H1 (cell line): Measurements from ENCODE around the gene CKLF. TPM values are rescaled to one million over a fixed set of nuclear protein-coding genes. Genes with fewer than 3 reads are reported as not detected.

Source experiments
- CTCF ChIA-PET: fragments of 300-600 bp; sonication (Branson Sonifier 250); formaldehyde crosslinking; loops from one replicate; lab custom pipeline; 2021; ENCODE audit not compliant: partially characterized antibody; lab: Charles Lee
- POLR2A ChIA-PET: fragments of 300-600 bp; sonication (Branson Sonifier 250); formaldehyde crosslinking; loops from one replicate; lab custom pipeline; 2021; ENCODE audit warnings: inconsistent platforms; ENCODE audit not compliant: partially characterized antibody; lab: Charles Lee
- DNase-seq, 2 experiments: peaks; one replicate each; pipeline versions ENCODE4 v3.0.0 to v3.0.0-alpha.2; 2010 to 2022; ENCODE audit warnings: low spot score in 2 of 2, low read depth in 1 of 2, mixed read lengths in 1 of 2
- FAIRE-seq: peaks from 2 replicates; lab custom pipeline; 2011; peaks lifted over from hg19 to GRCh38; lab: Jason Lieb, UNC
- H2AFZ ChIP-seq: 2 replicates; pipeline ENCODE4 v1.8.1; 2012; ENCODE audit warnings: low read length, inconsistent platforms
- H2AK5ac ChIP-seq: 2 replicates; pipeline ENCODE4 v1.6.1; 2013; ENCODE audit warnings: low read depth, low read length
- H2BK120ac ChIP-seq: replicated peaks from 2 replicates; pipeline ENCODE3; 2013; ENCODE audit warnings: low read depth, low read length, inconsistent platforms
- H2BK12ac ChIP-seq: 2 replicates; pipeline ENCODE4 v1.6.1; 2013; ENCODE audit warnings: low read depth, low read length
- H2BK15ac ChIP-seq: 2 replicates; pipeline ENCODE4 v1.6.1; 2013; ENCODE audit warnings: low read length
- H2BK20ac ChIP-seq: 2 replicates; pipeline ENCODE4 v1.6.1; 2013; ENCODE audit warnings: low read length
- H2BK5ac ChIP-seq: 2 replicates; pipeline ENCODE4 v1.6.1; 2013; ENCODE audit warnings: low read depth, low read length
- H3K14ac ChIP-seq: 2 replicates; pipeline ENCODE4 v1.6.1; 2013; ENCODE audit warnings: inconsistent platforms; ENCODE audit not compliant: insufficient read length
- H3K18ac ChIP-seq: 2 replicates; pipeline ENCODE4 v1.6.1; 2013; ENCODE audit warnings: low read length; ENCODE audit errors: extremely low read depth
- H3K23ac ChIP-seq: 2 replicates; pipeline ENCODE4 v1.6.1; 2013; ENCODE audit warnings: inconsistent platforms; ENCODE audit not compliant: insufficient read length
- H3K23me2 ChIP-seq: 2 replicates; pipeline ENCODE4 v1.6.1; 2013; ENCODE audit warnings: low read depth, low read length
- H3K27ac ChIP-seq: 2 replicates; pipeline ENCODE4 v1.6.1; 2011; ENCODE audit warnings: low read depth, low read length, inconsistent platforms
- H3K27me3 ChIP-seq, 4 experiments: replicated peaks in 1 of 4; 1 replicate in 1 of 4; 2 replicates in 3 of 4; pipeline versions ENCODE4 v1.6.1 to v1.8.1; 2011 to 2013; ENCODE audit warnings: low read length in 3 of 4, mild to moderate bottlenecking in 3 of 4, inconsistent platforms in 2 of 4, mixed read lengths in 2 of 4, moderate library complexity in 1 of 4; ENCODE audit not compliant: control insufficient read depth in 3 of 4, insufficient read depth in 3 of 4; ENCODE audit errors: extremely low read depth in 1 of 4
- H3K36me3 ChIP-seq, 4 experiments: 2 replicates each; pipeline versions ENCODE4 v1.6.1 to v1.8.1; 2011 to 2013; ENCODE audit warnings: mild to moderate bottlenecking in 4 of 4, low read length in 3 of 4, moderate library complexity in 2 of 4, control low read depth in 1 of 4, inconsistent platforms in 1 of 4; ENCODE audit not compliant: insufficient read depth in 4 of 4, control insufficient read depth in 2 of 4
- H3K4ac ChIP-seq: replicated peaks from 2 replicates; pipeline ENCODE3; 2013; ENCODE audit warnings: low read length, low read depth, mixed read lengths, inconsistent platforms; ENCODE audit not compliant: insufficient read length
- H3K4me1 ChIP-seq, 4 experiments: replicated peaks in 1 of 4; 1 replicate in 1 of 4; 2 replicates in 3 of 4; pipeline versions ENCODE4 v1.6.1 to v1.8.1; 2011 to 2013; ENCODE audit warnings: low read length in 3 of 4, inconsistent platforms in 2 of 4, mixed read lengths in 1 of 4; ENCODE audit not compliant: insufficient read depth in 4 of 4, control insufficient read depth in 3 of 4
- H3K4me2 ChIP-seq, 2 experiments: 2 replicates each; pipeline versions ENCODE4 v1.6.1 to v1.8.1; 2011 to 2013; ENCODE audit warnings: low read depth in 2 of 2, low read length in 2 of 2, control low read depth in 1 of 2, inconsistent platforms in 1 of 2, mild to moderate bottlenecking in 1 of 2; ENCODE audit not compliant: insufficient read depth in 1 of 2
- H3K4me3 ChIP-seq, 4 experiments: fragments of 200-600, 300-600 bp in 1 of 4; sonication (generic), shearing (Covaris generic), sonication (Bioruptor Twin) in 1 of 4; 2 replicates each; pipeline versions ENCODE4 v1.5.1 to v1.8.1; 2011 to 2016; ENCODE audit warnings: low read length in 4 of 4, low read depth in 3 of 4, control low read depth in 2 of 4, inconsistent platforms in 2 of 4, mild to moderate bottlenecking in 2 of 4, mixed read lengths in 1 of 4, moderate library complexity in 1 of 4; ENCODE audit not compliant: insufficient read depth in 2 of 4; ENCODE audit errors: extremely low read depth in 1 of 4
- H3K56ac ChIP-seq: replicated peaks from 2 replicates; pipeline ENCODE3; 2013; ENCODE audit warnings: low read depth, mild to moderate bottlenecking, mixed read lengths, low read length, inconsistent platforms; ENCODE audit not compliant: insufficient read length
- H3K79me1 ChIP-seq: 2 replicates; pipeline ENCODE4 v1.6.1; 2013; ENCODE audit warnings: low read depth, low read length, control low read depth
- H3K79me2 ChIP-seq, 2 experiments: 2 replicates each; pipeline versions ENCODE4 v1.6.1 to v1.8.1; 2012 to 2013; ENCODE audit warnings: low read length in 2 of 2, mild to moderate bottlenecking in 2 of 2, inconsistent platforms in 1 of 2; ENCODE audit not compliant: insufficient read depth in 2 of 2, control insufficient read depth in 1 of 2
- H3K9ac ChIP-seq, 4 experiments: replicated peaks in 1 of 4; 1 replicate in 1 of 4; 2 replicates in 3 of 4; pipeline versions ENCODE4 v1.6.1 to v1.8.1; 2011 to 2013; ENCODE audit warnings: low read depth in 3 of 4, low read length in 3 of 4, control low read depth in 2 of 4, mild to moderate bottlenecking in 2 of 4, moderate library complexity in 2 of 4, inconsistent platforms in 1 of 4; ENCODE audit errors: extremely low read depth in 1 of 4
- H3K9me3 ChIP-seq, 2 experiments: 2 replicates each; pipeline versions ENCODE4 v1.6.1 to v1.8.1; 2012 to 2013; ENCODE audit warnings: mild to moderate bottlenecking in 2 of 2, moderate library complexity in 2 of 2, control low read depth in 1 of 2, inconsistent platforms in 1 of 2, low read depth in 1 of 2, low read length in 1 of 2, mixed read lengths in 1 of 2; ENCODE audit not compliant: insufficient read depth in 2 of 2
- H4K20me1 ChIP-seq, 2 experiments: replicated peaks in 1 of 2; 2 replicates each; pipeline versions ENCODE3 to v1.8.1; 2011 to 2013; ENCODE audit warnings: inconsistent platforms in 2 of 2, low read length in 2 of 2, mild to moderate bottlenecking in 1 of 2; ENCODE audit not compliant: insufficient read depth in 2 of 2, control insufficient read depth in 1 of 2
- H4K5ac ChIP-seq: 2 replicates; pipeline ENCODE4 v1.6.1; 2013; ENCODE audit warnings: low read length, low read depth, mixed read lengths, inconsistent platforms; ENCODE audit not compliant: insufficient read length
- H4K8ac ChIP-seq: 2 replicates; pipeline ENCODE4 v1.8.0; 2013; ENCODE audit warnings: mild to moderate bottlenecking, moderate library complexity, low read length, inconsistent platforms; ENCODE audit not compliant: insufficient read depth; ENCODE audit errors: extremely low read depth
- H4K91ac ChIP-seq: replicated peaks from 2 replicates; pipeline ENCODE3; 2013; ENCODE audit warnings: low read length, mixed read lengths, inconsistent platforms; ENCODE audit not compliant: insufficient read length
- MAFK ChIP-seq: IDR thresholded peaks from 2 replicates; pipeline ENCODE4 v1.6.1; 2012; ENCODE audit warnings: low read depth, mild to moderate bottlenecking, improper control_type of control experiment, low read length
- RAD21 ChIP-seq, 2 experiments: IDR thresholded peaks in 1 of 2; conservative IDR thresholded peaks in 1 of 2; 2 replicates each; pipeline ENCODE4 v1.6.1; 2011; ENCODE audit warnings: low read depth in 2 of 2, low read length in 2 of 2, improper control_type of control experiment in 1 of 2, inconsistent platforms in 1 of 2, mild to moderate bottlenecking in 1 of 2, moderate library complexity in 1 of 2
- RNF2 ChIP-seq: fragments of 200-900, 300-1000 bp; sonication (generic); IDR thresholded peaks from 2 replicates; pipeline ENCODE4 v1.7.1; 2016; ENCODE audit warnings: borderline replicate concordance, low read depth, mild to moderate bottlenecking, antibody characterized with exemption, low read length; ENCODE audit not compliant: poor library complexity, severe bottlenecking; ENCODE audit errors: missing control alignments
- TAF7 ChIP-seq: optimal IDR thresholded peaks from 2 replicates; pipeline ENCODE3; 2011; ENCODE audit warnings: low read depth, mild to moderate bottlenecking, inconsistent platforms, low read length, moderate library complexity, borderline replicate concordance
- WGBS, 2 experiments: shearing (Covaris generic) in 1 of 2; methylation state at CpG; one replicate each; pipeline versions ENCODE4 v1.1.6 to v1.1.7; 2013 to 2015; ENCODE audit warnings: low lambda C conversion rate in 2 of 2, mixed read lengths in 2 of 2, inconsistent platforms in 1 of 2, low coverage in 1 of 2, missing lambda C conversion rate in 1 of 2; ENCODE audit not compliant: insufficient replicate concordance in 2 of 2, insufficient coverage in 1 of 2, insufficient read length in 1 of 2; ENCODE audit errors: extremely low coverage in 1 of 2, missing lambda C conversion rate in 1 of 2; 5-methylcytosine and 5-hydroxymethylcytosine counted together
- polyA plus RNA-seq, 7 experiments: library from polyadenylated mRNA; depleted of rRNA in 3 of 7; stranded (reverse) in 5 of 7; unstranded in 2 of 7; fragments of >200 nt in 5 of 7; fragments of 200-250 nt in 2 of 7; gene quantifications; 1 replicate in 5 of 7; 2 replicates in 1 of 7; 4 replicates in 1 of 7; pipeline versions ENCODE4 v1.2.1 to v1.2.3, GENCODE V29; 2011 to 2013; ENCODE audit warnings: missing spikeins in 2 of 7, mixed read lengths in 2 of 7
- total RNA-seq: library from RNA; stranded (reverse); fragmentation: NEBNext Ultra II Directional; extraction: Animal tissue kit (Norgen Biotek cat#: 25700); gene quantifications from 2 replicates; pipeline ENCODE4 v1.2.1, GENCODE V29; 2021
- TF ChIP-seq, protein P1 (sequence below), 3 experiments: IDR thresholded peaks; 1 replicate in 2 of 3; 2 replicates in 1 of 3; pipeline versions ENCODE4 v1.5.1 to v1.6.1; 2011; ENCODE audit warnings: low read length in 3 of 3, mild to moderate bottlenecking in 3 of 3, inconsistent platforms in 2 of 3, low read depth in 1 of 3, moderate library complexity in 1 of 3; ENCODE audit not compliant: insufficient read depth in 1 of 3; ENCODE audit errors: control extremely low read depth in 1 of 3
- TF ChIP-seq, protein P2 (sequence below): IDR thresholded peaks from 2 replicates; pipeline ENCODE4 v1.6.1; 2012; ENCODE audit warnings: inconsistent platforms

CKLF gene
- total and polyA plus RNA-seq, 2 of the 8 experiments (the other 6 are each of a cell fraction or from before 2014, with no cell fraction given): 21.1 to 63.5 TPM

GRCh38 chr16:66551348-66551759 is 1.0 kb upstream of the CKLF start:
- H3K4me3 ChIP-seq: no peak overlapping the region
- DNase-seq (no peak), FAIRE-seq (no peak)
- no peak overlapping the region for H3K23ac ChIP-seq
- peaks cover 0 to 12% (median 9%) of the 10 kb centered on the region in 4 experiments; a peak in 5 of 7 replicates for H3K4me1 ChIP-seq
- TF ChIP-seq, protein P1, sequence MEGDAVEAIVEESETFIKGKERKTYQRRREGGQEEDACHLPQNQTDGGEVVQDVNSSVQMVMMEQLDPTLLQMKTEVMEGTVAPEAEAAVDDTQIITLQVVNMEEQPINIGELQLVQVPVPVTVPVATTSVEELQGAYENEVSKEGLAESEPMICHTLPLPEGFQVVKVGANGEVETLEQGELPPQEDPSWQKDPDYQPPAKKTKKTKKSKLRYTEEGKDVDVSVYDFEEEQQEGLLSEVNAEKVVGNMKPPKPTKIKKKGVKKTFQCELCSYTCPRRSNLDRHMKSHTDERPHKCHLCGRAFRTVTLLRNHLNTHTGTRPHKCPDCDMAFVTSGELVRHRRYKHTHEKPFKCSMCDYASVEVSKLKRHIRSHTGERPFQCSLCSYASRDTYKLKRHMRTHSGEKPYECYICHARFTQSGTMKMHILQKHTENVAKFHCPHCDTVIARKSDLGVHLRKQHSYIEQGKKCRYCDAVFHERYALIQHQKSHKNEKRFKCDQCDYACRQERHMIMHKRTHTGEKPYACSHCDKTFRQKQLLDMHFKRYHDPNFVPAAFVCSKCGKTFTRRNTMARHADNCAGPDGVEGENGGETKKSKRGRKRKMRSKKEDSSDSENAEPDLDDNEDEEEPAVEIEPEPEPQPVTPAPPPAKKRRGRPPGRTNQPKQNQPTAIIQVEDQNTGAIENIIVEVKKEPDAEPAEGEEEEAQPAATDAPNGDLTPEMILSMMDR (IDR thresholded peaks at IDR 0.05; ENCODE audit: control extremely low read depth in 1 of 3, insufficient read depth in 1 of 3, low read depth in 1 of 3, low read length in 3 of 3): peak; percentile 30 to 68 (median 64)
- 0 out of 2 replicates have a peak, but pooled peaks have one; percentile 6 for TF ChIP-seq MAFK
- no peak for TF ChIP-seq TAF7
- TF ChIP-seq RNF2: no peak
- TF ChIP-seq, protein P2, sequence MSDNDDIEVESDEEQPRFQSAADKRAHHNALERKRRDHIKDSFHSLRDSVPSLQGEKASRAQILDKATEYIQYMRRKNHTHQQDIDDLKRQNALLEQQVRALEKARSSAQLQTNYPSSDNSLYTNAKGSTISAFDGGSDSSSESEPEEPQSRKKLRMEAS: peak; percentile 51
- 0 out of 4 replicates have a peak, but pooled peaks of 1 of the 2 experiments have one; percentile 16 for TF ChIP-seq RAD21 (IDR thresholded peaks at IDR 0.05 in 1 of 2, conservative IDR thresholded peaks at IDR 0.05 in 1 of 2; ENCODE audit: low read depth in 2 of 2, low read length in 2 of 2)
- H2BK120ac ChIP-seq: no peak overlapping the region
- H4K8ac ChIP-seq: no peak overlapping the region
- no peaks in the 10 kb centered on the region; the same call in 1 of the 2 replicates for H3K79me1 ChIP-seq
- H3K4me2 ChIP-seq: no peak overlapping the region; a peak in 1 of 4 replicates
- no peak overlapping the region for H2BK20ac ChIP-seq
- peaks cover 0 to 4% of the 10 kb centered on the region in 2 experiments; a peak in 1 of 4 replicates for H3K9me3 ChIP-seq
- H2BK5ac ChIP-seq: no peak overlapping the region
- no peak overlapping the region for H3K56ac ChIP-seq
- no peaks in the 10 kb centered on the region for H4K20me1 ChIP-seq
- H2BK12ac ChIP-seq: no peak overlapping the region
- H3K23me2 ChIP-seq: peaks cover 15% of the 10 kb centered on the region
- no peak overlapping the region for H4K91ac ChIP-seq
- CTCF ChIA-PET: interaction anchor here (0.6 to 4.2 kb wide), 15 partner anchors 10 to 188 kb away, joined by 3 to 22 read pairs (median 4); partner anchors contain the start of gene CMTM1
- no peak overlapping the region for H3K18ac ChIP-seq
- H3K14ac ChIP-seq: no peak overlapping the region
- H3K9ac ChIP-seq: no peak overlapping the region
- H2AFZ ChIP-seq: no peak overlapping the region
- H3K4ac ChIP-seq: no peak overlapping the region
- H3K79me2 ChIP-seq: no peaks in the 10 kb centered on the region
- 92% methylated on average over 6 of the region's 6 CpGs; no CpG with 5 or more reads in 1 of the 2 experiments for WGBS, 2 experiments
- H2AK5ac ChIP-seq: no peak overlapping the region
- H3K36me3 ChIP-seq: no peaks in the 10 kb centered on the region
- H2BK15ac ChIP-seq: no peak overlapping the region
- no peak overlapping the region for H4K5ac ChIP-seq
- no peak overlapping the region for H3K27ac ChIP-seq
- POLR2A ChIA-PET: interaction anchor here (0.9 to 2.8 kb wide), 7 partner anchors 11 to 152 kb away, joined by 3 to 9 read pairs (median 4); partner anchors contain the start of gene CMTM3
- peaks cover 0 to 21% (median 12%) of the 10 kb centered on the region in 4 experiments; a peak in 6 of 7 replicates for H3K27me3 ChIP-seq
